HG03175 (cell line): Measurements from ENCODE around the gene RORC.

Experiments
- ATAC-seq: cut with Tn5 transposase; IDR thresholded peaks from one replicate; pipeline ENCODE4 v1.9.1; 2021; ENCODE audit warnings: mild to moderate bottlenecking, moderate library complexity; ENCODE audit not compliant: unreplicated experiment

Gene RORC

GRCh38 chr1:151828921-151829320 is 2.7 kb downstream of the RORC start:
- ATAC-seq, result no peak

GRCh38 chr1:151827853-151828252 is 3.7 kb downstream of the RORC start:
- ATAC-seq, result no peak

- no peak for ATAC-seq
Measured at GRCh38 chr1:151825751-151826660, 5.6 kb downstream of the RORC start.

GRCh38 chr1:151825204-151825603 is 6.4 kb downstream of the RORC start:
- no peak for ATAC-seq

- no peak for ATAC-seq
Measured at GRCh38 chr1:151823175-151823574, 8.4 kb downstream of the RORC start.

- no peak for ATAC-seq
Measured at GRCh38 chr1:151822404-151822803, 9.2 kb downstream of the RORC start.

- ATAC-seq, result no peak
Measured at GRCh38 chr1:151820940-151821339, 10.7 kb downstream of the RORC start.

- ATAC-seq, result no peak
Measured at GRCh38 chr1:151819976-151820623, 11.5 kb downstream of the RORC start.

GRCh38 chr1:151819227-151819835 is 12.3 kb downstream of the RORC start:
- no peak for ATAC-seq

- ATAC-seq, result no peak
Measured at GRCh38 chr1:151817353-151817730, 14.3 kb downstream of the RORC start.

GRCh38 chr1:151816548-151817352 is 14.9 kb downstream of the RORC start:
- ATAC-seq, result no peak

GRCh38 chr1:151815716-151816327 is 15.8 kb downstream of the RORC start:
- no peak for ATAC-seq

GRCh38 chr1:151814971-151815545 is 16.5 kb downstream of the RORC start:
- no peak for ATAC-seq

GRCh38 chr1:151814426-151814825 is 17.2 kb downstream of the RORC start:
- no peak for ATAC-seq

- no peak for ATAC-seq
Measured at GRCh38 chr1:151813271-151813977, 18.2 kb downstream of the RORC start.

GRCh38 chr1:151811181-151811580 is 20.4 kb downstream of the RORC start:
- no peak for ATAC-seq

GRCh38 chr1:151809985-151810556 is 21.5 kb downstream of the RORC start:
- ATAC-seq, result no peak

- ATAC-seq, result no peak
Measured at GRCh38 chr1:151809290-151809984, 22.2 kb downstream of the RORC start.

GRCh38 chr1:151807766-151808165 is 23.8 kb downstream of the RORC start:
- ATAC-seq, result no peak
